BE2C (cell line): ENCODE results near the gene DNM2.

Experiments used
- DNase-seq: peaks from one replicate; pipeline ENCODE4 v3.0.0-alpha.2; 2020
- H3K27me3 ChIP-seq: fragments of 250-450 bp; sonication (Bioruptor Pico); 2 replicates; pipeline ENCODE4 v1.5.1; 2020; ENCODE audit warnings: mild to moderate bottlenecking
- H3K36me3 ChIP-seq: fragments of 250-450 bp; sonication (Bioruptor Pico); 2 replicates; pipeline ENCODE4 v1.5.1; 2020; ENCODE audit warnings: mild to moderate bottlenecking
- H3K4me1 ChIP-seq: fragments of 250-450 bp; sonication (Bioruptor Pico); 2 replicates; pipeline ENCODE4 v1.5.1; 2020
- H3K4me3 ChIP-seq: 2 replicates; pipeline ENCODE4 v1.5.1; 2011; ENCODE audit warnings: low read depth, low read length
- H3K9me3 ChIP-seq: fragments of 250-450 bp; sonication (Bioruptor Pico); 2 replicates; pipeline ENCODE4 v1.5.1; 2020
- TF ChIP-seq, protein P1 (sequence below): IDR thresholded peaks from 2 replicates; pipeline ENCODE4 v1.5.1; 2012; ENCODE audit warnings: mild to moderate bottlenecking, low read depth, low read length

The DNM2 gene

DNA sequence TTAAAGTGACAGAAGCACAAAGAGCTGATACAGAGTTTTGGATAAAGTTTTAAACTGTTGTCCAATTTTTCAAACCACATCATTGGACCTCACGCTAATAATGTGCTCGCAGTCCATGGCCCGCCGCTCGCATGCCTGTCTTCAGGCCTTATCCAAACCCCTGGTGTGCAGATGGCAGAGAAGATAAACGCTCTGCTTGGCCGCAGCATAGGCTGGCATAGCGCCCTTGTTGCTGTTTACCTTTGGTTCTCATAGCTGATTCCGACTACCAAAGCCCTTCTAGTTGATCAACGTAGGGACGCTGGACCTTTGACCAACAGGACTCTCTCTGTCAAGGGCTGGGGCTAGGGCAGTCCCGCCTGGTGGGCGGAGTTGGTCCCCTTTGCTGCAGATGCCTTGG, 40.1 kb upstream of the DNM2 start:
- DNase-seq = no peak
- H3K4me1 ChIP-seq = no peaks in the 10 kb centered on the region
- no peaks in the 10 kb centered on the region for H3K9me3 ChIP-seq
- H3K36me3 ChIP-seq = peaks cover 92% of the 10 kb centered on the region
- TF ChIP-seq, protein P1, sequence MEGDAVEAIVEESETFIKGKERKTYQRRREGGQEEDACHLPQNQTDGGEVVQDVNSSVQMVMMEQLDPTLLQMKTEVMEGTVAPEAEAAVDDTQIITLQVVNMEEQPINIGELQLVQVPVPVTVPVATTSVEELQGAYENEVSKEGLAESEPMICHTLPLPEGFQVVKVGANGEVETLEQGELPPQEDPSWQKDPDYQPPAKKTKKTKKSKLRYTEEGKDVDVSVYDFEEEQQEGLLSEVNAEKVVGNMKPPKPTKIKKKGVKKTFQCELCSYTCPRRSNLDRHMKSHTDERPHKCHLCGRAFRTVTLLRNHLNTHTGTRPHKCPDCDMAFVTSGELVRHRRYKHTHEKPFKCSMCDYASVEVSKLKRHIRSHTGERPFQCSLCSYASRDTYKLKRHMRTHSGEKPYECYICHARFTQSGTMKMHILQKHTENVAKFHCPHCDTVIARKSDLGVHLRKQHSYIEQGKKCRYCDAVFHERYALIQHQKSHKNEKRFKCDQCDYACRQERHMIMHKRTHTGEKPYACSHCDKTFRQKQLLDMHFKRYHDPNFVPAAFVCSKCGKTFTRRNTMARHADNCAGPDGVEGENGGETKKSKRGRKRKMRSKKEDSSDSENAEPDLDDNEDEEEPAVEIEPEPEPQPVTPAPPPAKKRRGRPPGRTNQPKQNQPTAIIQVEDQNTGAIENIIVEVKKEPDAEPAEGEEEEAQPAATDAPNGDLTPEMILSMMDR = no peak
- H3K27me3 ChIP-seq = no peaks in the 10 kb centered on the region
- H3K4me3 ChIP-seq = no peak overlapping the region

DNA sequence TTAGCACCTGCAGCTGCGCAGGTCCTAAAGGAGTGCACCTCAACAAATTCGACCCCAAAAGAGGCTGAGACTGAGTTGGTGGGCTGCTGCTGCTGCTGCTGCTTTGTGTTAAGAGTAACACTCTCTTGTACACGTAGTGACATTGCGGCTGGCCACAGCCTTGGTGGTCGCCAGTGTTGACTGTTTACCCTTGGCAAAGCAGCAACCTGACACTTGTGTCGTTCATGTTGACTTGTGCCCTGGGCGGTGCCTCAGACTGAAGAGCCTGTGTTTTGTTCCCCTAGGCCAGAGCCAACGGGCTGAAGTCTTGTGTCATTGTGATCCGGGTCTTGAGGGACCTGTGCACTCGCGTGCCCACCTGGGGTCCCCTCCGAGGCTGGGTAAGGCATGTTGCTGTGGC, 39.1 kb upstream of the DNM2 start:
- no peaks in the 10 kb centered on the region for H3K4me1 ChIP-seq
- no peak overlapping the region for H3K4me3 ChIP-seq
- H3K36me3 ChIP-seq = peaks cover 92% of the 10 kb centered on the region
- TF ChIP-seq, protein P1 = no peak
- no peak for DNase-seq
- no peaks in the 10 kb centered on the region for H3K27me3 ChIP-seq
- H3K9me3 ChIP-seq = no peaks in the 10 kb centered on the region

DNA sequence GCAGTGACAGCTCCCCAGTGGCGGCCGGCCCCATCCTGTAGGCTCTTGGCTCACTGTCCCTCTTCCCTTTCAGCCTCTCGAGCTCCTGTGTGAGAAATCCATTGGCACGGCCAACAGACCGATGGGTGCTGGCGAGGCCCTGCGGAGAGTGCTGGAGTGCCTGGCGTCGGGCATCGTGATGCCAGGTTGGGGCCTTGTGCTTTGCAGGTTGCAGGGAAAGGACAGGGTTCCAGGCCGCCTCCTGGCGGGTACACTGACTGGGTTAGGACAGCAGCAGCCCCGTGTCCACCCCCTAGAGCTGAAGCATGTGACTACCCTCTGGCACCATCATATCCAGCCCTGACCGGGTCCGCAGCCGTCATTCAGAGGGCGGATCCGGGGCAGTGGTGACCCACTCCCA, 38.1 kb upstream of the DNM2 start:
- peaks cover 96% of the 10 kb centered on the region for H3K36me3 ChIP-seq
- TF ChIP-seq, protein P1 = no peak
- H3K9me3 ChIP-seq = no peaks in the 10 kb centered on the region

DNA sequence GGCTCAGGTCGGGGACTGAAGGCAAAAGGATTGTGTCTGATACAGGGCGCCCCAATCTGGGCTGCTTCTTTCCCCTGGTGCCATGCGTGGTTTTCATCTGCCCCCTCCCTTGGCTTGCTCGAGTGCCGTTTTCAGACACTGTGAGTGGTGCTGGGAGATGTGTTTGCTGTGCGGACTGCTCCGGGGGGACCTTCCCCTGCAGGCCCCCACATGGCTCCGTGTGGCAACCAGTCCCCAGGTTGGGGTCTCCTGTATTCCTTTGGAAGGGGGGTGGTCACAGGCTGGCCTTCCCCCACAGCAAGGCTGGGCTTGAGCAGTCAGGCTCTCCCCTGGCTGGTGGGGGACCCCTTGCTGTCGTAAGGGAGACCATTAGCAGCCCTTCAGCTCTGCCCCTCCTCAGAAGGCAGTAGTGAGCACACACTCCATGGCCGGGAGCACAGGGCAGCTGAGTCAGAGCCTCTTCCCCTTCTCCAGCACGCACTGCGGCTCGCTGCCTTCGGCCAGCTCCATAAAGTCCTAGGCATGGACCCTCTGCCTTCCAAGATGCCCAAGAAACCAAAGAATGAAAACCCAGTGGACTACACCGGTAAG, 37.2 kb upstream of the DNM2 start:
- Histone ChIP-seq H3K27me3 (no peaks in the 10 kb centered on the region), H3K36me3 (peaks cover 97% of the 10 kb centered on the region), H3K9me3 (no peaks in the 10 kb centered on the region), H3K4me1 (no peaks in the 10 kb centered on the region), H3K4me3 (no peak overlapping the region)
- no peak for DNase-seq
- TF ChIP-seq, protein P1 = no peak

More for the DNA sequence above, 38.1 kb upstream of the DNM2 start:
- H3K4me1 ChIP-seq = no peaks in the 10 kb centered on the region
- H3K27me3 ChIP-seq = no peaks in the 10 kb centered on the region
- no peak overlapping the region for H3K4me3 ChIP-seq
- no peak for DNase-seq

DNA sequence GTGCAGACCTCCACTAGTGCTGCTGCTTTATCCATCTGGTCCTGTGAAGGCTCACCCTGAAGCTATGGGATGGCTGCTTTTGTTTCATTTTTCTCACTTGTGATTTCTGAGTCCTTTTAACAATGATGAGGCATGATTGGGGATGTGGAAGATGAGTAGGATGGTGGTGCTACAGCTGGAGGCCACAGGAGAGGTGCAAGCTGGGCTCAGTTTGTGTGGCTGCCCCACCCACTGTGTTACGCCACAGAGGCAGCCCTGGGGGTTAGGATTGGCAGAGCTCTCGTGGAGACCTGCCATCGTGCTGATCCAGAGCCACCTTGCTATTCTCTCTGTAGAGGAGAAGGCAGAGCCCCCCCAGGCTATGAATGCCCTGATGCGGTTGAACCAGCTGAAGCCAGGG, 36.2 kb upstream of the DNM2 start:
- peaks cover 98% of the 10 kb centered on the region for H3K36me3 ChIP-seq
- H3K4me3 ChIP-seq = no peak overlapping the region
- no peaks in the 10 kb centered on the region for H3K27me3 ChIP-seq
- H3K9me3 ChIP-seq = no peaks in the 10 kb centered on the region
- no peak for DNase-seq
- H3K4me1 ChIP-seq = no peaks in the 10 kb centered on the region
- TF ChIP-seq, protein P1 = no peak

DNA sequence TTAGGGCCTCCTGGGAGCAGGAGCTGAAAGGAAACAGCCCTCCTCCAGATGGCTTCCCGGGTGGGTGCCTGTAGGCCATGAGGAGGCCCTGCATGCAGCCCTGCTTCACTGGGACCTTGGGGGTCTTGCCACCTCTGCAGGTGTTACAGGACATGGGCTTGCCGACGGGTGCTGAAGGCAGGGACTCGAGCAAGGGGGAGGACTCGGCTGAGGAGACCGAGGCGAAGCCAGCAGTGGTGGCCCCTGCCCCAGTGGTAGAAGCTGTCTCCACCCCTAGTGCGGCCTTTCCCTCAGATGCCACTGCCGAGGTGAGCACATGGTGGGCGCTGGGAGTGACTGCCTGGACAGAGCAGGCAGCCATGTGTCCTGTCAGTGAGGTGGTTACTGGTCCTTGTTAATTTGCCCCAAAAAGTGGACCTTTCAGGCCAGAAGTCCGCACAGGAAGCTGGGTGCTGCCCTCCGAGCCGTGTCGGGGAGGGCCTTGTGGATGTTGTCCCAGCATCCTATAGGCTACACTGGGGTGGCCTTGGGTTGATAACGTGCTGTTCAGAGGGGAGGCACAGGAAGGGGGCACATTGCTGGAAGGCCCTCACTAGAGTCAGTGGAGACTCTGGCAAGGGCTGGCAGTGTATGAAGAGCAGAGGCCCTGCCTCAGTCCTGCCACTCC, 35.3 kb upstream of the DNM2 start:
- no peak overlapping the region for H3K4me3 ChIP-seq
- H3K9me3 ChIP-seq = no peaks in the 10 kb centered on the region
- no peaks in the 10 kb centered on the region for H3K4me1 ChIP-seq
- no peaks in the 10 kb centered on the region for H3K27me3 ChIP-seq
- TF ChIP-seq, protein P1 = no peak
- H3K36me3 ChIP-seq = peaks cover 96% of the 10 kb centered on the region
- no peak for DNase-seq
